ENCODE data around the gene ATP10A. TPM values are rescaled to one million over a fixed set of nuclear protein-coding genes. Genes with fewer than 3 reads are reported as not detected.
"Not testable (repeated sequence)": the region's sequence is repeated elsewhere in the genome, so short reads cannot be mapped to it uniquely, and the experiment has no call there.

ATP10A gene
- total RNA-seq, 1 experiment from 2014 or later: not detected

DNA sequence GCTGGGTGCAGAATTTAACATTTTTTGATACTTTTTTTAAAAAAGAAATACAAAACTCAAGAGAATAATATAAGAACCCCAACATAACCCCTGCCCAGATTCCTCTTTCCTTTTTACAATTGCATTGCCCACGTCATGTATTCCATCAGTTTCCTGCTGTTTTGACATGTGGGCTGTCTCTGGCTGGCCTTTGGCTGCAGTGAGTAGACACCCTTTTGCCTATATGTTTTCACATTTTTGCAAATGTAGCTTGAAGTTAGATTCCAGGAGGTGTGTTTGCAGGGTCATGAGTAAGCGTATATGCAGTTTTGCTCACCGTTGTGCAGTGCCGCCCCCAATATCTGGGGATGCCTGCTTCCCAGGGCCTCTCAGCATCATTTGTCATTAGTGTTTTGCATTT is 28.0 kb upstream of the ATP10A start:
- Histone ChIP-seq H4K20me1 (ENCODE audit: insufficient read depth, low read depth, low read length) (no peaks in the 10 kb centered on the region), H3K27me3 (ENCODE audit: low read length) (no peaks in the 10 kb centered on the region), H3K79me2 (ENCODE audit: low read length) (no peaks in the 10 kb centered on the region), H3K9me2 (replicated peaks; ENCODE audit: insufficient read depth, low read length) (no peaks in the 10 kb centered on the region), H3K9ac (ENCODE audit: low read length) (no peak overlapping the region), H2AFZ (ENCODE audit: low read length) (no peak overlapping the region), H3K36me3 (ENCODE audit: insufficient read depth, low read length) (no peaks in the 10 kb centered on the region), H3K4me2 (ENCODE audit: low read depth, low read length, poor library complexity, severe bottlenecking) (no peak overlapping the region), H3K27ac (ENCODE audit: low read length) (no peak overlapping the region), H3K9me3 (ENCODE audit: low read length) (peaks cover 38% of the 10 kb centered on the region), H3K4me3 (ENCODE audit: low read length) (no peak overlapping the region), H3K4me1 (ENCODE audit: low read length) (no peaks in the 10 kb centered on the region)
- no peak for DNase-seq

DNA sequence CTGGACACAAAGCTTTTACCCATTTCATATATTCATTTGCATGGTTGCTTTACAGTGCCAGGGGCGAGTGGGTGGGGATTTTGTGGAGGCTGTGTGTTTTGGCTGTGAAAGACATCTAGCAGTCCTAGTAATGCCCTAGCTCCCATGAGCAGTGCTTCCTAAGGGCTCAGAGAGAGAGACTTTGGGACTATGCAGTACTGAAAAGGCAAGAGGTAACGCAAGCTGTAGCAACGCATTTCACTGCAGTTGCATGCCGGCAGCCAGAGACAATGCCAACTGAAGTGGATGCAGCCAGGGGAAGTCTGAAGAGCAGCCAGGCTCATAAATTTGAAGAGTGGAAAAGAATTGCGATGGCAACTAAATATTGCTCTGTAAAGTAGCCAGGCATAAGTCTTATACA is 27.4 kb upstream of the ATP10A start:
- Histone ChIP-seq H3K9ac (ENCODE audit: low read length) (no peak overlapping the region), H3K27me3 (ENCODE audit: low read length) (no peaks in the 10 kb centered on the region), H2AFZ (ENCODE audit: low read length) (no peak overlapping the region), H3K36me3 (ENCODE audit: insufficient read depth, low read length) (no peaks in the 10 kb centered on the region), H3K9me2 (replicated peaks; ENCODE audit: insufficient read depth, low read length) (no peaks in the 10 kb centered on the region), H3K4me2 (ENCODE audit: low read depth, low read length, poor library complexity, severe bottlenecking) (no peak overlapping the region), H3K9me3 (ENCODE audit: low read length) (peaks cover 40% of the 10 kb centered on the region), H3K27ac (ENCODE audit: low read length) (no peak overlapping the region), H4K20me1 (ENCODE audit: insufficient read depth, low read depth, low read length) (no peaks in the 10 kb centered on the region), H3K4me3 (ENCODE audit: low read length) (no peak overlapping the region), H3K79me2 (ENCODE audit: low read length) (no peaks in the 10 kb centered on the region), H3K4me1 (ENCODE audit: low read length) (no peaks in the 10 kb centered on the region)
- DNase-seq: no peak

DNA sequence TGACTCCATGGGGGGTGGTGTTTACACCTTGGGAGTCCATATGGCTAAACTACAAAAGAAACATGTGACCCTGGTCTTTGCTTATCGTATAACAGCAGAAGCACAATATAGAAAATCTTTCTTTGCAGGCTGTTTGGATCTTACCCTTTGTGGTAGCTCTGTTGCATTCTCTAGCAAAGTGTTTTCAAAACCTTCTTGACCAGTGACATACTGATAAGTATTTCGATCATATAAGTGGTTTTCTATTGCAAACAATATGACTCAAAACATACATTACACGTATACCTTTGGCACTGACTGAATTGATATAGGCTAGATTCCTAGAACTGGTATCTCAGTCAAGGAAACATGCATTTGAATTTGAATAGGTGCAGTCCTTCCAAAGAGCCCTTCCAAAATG is 24.7 kb upstream of the ATP10A start:
- H3K9ac ChIP-seq (ENCODE audit: low read length): no peak overlapping the region
- no peak overlapping the region for H3K27ac ChIP-seq (ENCODE audit: low read length)
- H3K4me3 ChIP-seq (ENCODE audit: low read length): no peak overlapping the region
- H3K4me1 ChIP-seq (ENCODE audit: low read length): no peaks in the 10 kb centered on the region
- no peaks in the 10 kb centered on the region for H4K20me1 ChIP-seq (ENCODE audit: insufficient read depth, low read depth, low read length)
- H3K27me3 ChIP-seq (ENCODE audit: low read length): no peaks in the 10 kb centered on the region
- DNase-seq: no peak
- peaks cover 34% of the 10 kb centered on the region for H3K9me3 ChIP-seq (ENCODE audit: low read length)
- no peaks in the 10 kb centered on the region for H3K79me2 ChIP-seq (ENCODE audit: low read length)
- no peaks in the 10 kb centered on the region for H3K36me3 ChIP-seq (ENCODE audit: insufficient read depth, low read length)
- no peaks in the 10 kb centered on the region for H3K9me2 ChIP-seq (replicated peaks; ENCODE audit: insufficient read depth, low read length)
- no peak overlapping the region for H3K4me2 ChIP-seq (ENCODE audit: low read depth, low read length, poor library complexity, severe bottlenecking)
- no peak overlapping the region for H2AFZ ChIP-seq (ENCODE audit: low read length)

DNA sequence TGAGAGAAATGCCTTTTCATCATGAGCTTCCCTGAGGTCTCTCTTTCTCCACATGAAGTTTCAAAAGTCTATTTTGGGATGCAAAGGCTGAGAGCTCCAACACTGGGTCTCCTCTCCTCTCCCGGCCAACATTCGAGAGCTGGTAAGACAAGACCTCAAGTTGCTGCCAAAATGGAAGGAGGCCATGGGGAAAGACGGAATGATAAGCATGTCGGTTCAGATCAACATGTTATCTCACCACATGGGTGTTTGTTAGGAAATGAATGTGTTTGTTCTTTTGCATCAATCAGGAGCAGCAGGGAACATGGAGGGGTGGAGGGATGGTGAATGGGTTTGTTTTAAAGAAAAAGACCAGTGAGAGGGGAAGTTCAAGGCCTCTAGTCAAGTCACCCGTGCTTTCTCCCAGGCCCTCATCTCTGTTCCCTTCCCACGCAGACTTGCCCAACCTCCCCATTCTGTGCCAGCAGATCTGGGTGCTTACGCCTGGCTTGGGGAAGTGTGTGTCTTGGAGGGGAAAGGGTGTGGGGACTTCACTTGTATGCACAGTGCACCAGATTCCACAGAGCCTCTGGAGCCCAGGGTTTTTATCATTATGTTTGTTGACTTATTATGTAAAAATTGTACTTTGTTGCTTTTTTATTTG is 23.5 kb upstream of the ATP10A start:
- H3K27ac ChIP-seq (ENCODE audit: low read length): no peak overlapping the region
- no peak overlapping the region for H3K4me3 ChIP-seq (ENCODE audit: low read length)
- H3K4me1 ChIP-seq (ENCODE audit: low read length): no peaks in the 10 kb centered on the region
- no peaks in the 10 kb centered on the region for H3K79me2 ChIP-seq (ENCODE audit: low read length)
- no peaks in the 10 kb centered on the region for H3K27me3 ChIP-seq (ENCODE audit: low read length)
- no peak for DNase-seq
- H4K20me1 ChIP-seq (ENCODE audit: insufficient read depth, low read depth, low read length): no peaks in the 10 kb centered on the region
- H3K9me3 ChIP-seq (ENCODE audit: low read length): peaks cover 28% of the 10 kb centered on the region
- no peak overlapping the region for H3K9ac ChIP-seq (ENCODE audit: low read length)
- no peak overlapping the region for H2AFZ ChIP-seq (ENCODE audit: low read length)
- H3K4me2 ChIP-seq (ENCODE audit: low read depth, low read length, poor library complexity, severe bottlenecking): no peak overlapping the region
- no peaks in the 10 kb centered on the region for H3K9me2 ChIP-seq (replicated peaks; ENCODE audit: insufficient read depth, low read length)
- H3K36me3 ChIP-seq (ENCODE audit: insufficient read depth, low read length): no peaks in the 10 kb centered on the region

DNA sequence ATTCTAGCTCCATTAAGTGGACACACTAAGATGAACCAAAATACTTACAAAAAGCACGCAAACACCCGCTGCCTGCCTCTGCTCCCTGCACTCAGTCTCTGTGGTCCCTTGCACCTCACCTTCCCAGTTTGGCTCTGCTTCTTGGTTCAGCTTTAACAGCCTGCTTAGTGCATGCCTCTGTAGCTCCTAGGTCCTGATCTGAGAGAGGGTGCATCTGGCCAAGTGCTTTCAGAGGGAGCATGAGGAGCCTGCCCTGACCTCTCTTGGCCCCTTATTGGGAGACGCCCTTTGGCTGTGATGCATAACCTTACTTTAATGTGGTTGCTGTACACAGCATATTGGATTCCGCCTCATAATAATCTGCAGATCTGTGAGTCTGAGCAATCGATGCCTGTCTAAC is 21.2 kb upstream of the ATP10A start:
- H2AFZ ChIP-seq (ENCODE audit: low read length): no peak overlapping the region
- H4K20me1 ChIP-seq (ENCODE audit: insufficient read depth, low read depth, low read length): no peaks in the 10 kb centered on the region
- no peaks in the 10 kb centered on the region for H3K36me3 ChIP-seq (ENCODE audit: insufficient read depth, low read length)
- no peak overlapping the region for H3K4me2 ChIP-seq (ENCODE audit: low read depth, low read length, poor library complexity, severe bottlenecking)
- peaks cover 21% of the 10 kb centered on the region for H3K9me3 ChIP-seq (ENCODE audit: low read length)
- H3K27ac ChIP-seq (ENCODE audit: low read length): no peak overlapping the region
- H3K9me2 ChIP-seq (replicated peaks; ENCODE audit: insufficient read depth, low read length): no peaks in the 10 kb centered on the region
- no peaks in the 10 kb centered on the region for H3K27me3 ChIP-seq (ENCODE audit: low read length)
- H3K79me2 ChIP-seq (ENCODE audit: low read length): no peaks in the 10 kb centered on the region
- H3K9ac ChIP-seq (ENCODE audit: low read length): no peak overlapping the region
- no peak for DNase-seq
- H3K4me3 ChIP-seq (ENCODE audit: low read length): no peak overlapping the region
- no peaks in the 10 kb centered on the region for H3K4me1 ChIP-seq (ENCODE audit: low read length)

DNA sequence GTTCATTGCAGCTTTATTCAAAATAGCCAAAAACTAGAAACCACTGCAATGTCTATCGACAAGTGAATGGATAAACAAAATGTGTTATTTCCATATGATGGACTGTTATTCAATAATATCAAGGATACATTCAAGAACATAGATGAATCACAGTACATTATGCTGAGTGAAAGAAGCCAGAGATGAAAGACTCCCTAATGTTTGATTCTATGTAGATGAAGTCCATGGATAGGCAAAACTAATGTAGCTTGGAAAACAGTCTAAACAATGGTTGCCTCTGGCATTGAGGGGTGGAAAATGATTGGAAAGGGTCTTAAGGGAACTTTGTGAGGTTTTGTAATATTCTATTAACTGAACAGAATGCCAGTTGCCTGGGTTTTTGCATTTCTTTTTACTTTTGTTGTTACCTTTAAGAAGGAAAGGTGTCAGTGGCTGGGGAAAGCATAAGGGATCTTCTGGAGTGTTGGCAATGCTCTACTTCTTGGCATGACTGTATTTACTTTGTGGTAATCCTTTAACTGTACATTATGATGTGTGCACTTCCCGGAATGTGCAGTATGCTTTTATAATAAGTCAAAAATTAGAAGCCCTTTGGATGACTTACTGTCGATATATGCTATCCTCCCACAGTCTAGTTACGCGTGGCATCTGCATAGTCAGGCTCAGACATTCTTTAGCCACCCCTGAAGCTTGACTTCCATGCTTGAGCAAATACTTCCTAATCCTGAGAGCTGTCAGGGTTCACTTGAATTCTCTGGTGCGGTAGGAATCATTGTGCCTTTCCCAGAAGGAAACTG is 20.5 kb upstream of the ATP10A start:
- no peak for DNase-seq
- Histone ChIP-seq H3K79me2 (ENCODE audit: low read length) (no peaks in the 10 kb centered on the region), H3K4me3 (ENCODE audit: low read length) (no peak overlapping the region), H3K36me3 (ENCODE audit: insufficient read depth, low read length) (no peaks in the 10 kb centered on the region), H2AFZ (ENCODE audit: low read length) (no peak overlapping the region), H3K4me1 (ENCODE audit: low read length) (no peaks in the 10 kb centered on the region), H4K20me1 (ENCODE audit: insufficient read depth, low read depth, low read length) (no peaks in the 10 kb centered on the region), H3K9me3 (ENCODE audit: low read length) (peaks cover 18% of the 10 kb centered on the region), H3K9me2 (replicated peaks; ENCODE audit: insufficient read depth, low read length) (no peaks in the 10 kb centered on the region), H3K4me2 (ENCODE audit: low read depth, low read length, poor library complexity, severe bottlenecking) (no peak overlapping the region), H3K9ac (ENCODE audit: low read length) (no peak overlapping the region), H3K27me3 (ENCODE audit: low read length) (no peaks in the 10 kb centered on the region), H3K27ac (ENCODE audit: low read length) (no peak overlapping the region)

DNA sequence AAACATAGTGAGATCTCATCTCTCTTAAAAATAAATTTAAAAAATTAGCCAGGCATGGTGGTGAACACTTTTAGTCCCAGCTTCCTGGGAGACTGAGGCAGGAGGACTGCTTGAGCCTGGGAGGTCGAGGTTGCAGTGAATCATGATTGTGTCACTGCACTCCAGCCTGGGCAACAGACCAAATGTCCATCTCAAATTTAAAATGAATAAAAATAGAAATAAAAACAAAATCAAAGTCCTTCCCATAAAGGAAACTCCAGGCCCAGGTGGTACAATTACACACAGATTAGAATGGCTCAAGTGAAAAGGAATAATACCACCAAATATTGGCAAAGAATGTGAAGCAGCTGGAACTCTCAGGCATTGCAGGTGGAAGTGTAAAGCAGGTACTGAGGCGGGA is 19.3 kb upstream of the ATP10A start:
- peaks cover 12% of the 10 kb centered on the region for H3K9me3 ChIP-seq (ENCODE audit: low read length)
- H3K36me3 ChIP-seq (ENCODE audit: insufficient read depth, low read length): no peaks in the 10 kb centered on the region
- no peak overlapping the region for H2AFZ ChIP-seq (ENCODE audit: low read length)
- H3K27ac ChIP-seq (ENCODE audit: low read length): no peak overlapping the region
- H3K79me2 ChIP-seq (ENCODE audit: low read length): no peaks in the 10 kb centered on the region
- H4K20me1 ChIP-seq (ENCODE audit: insufficient read depth, low read depth, low read length): no peaks in the 10 kb centered on the region
- no peak for DNase-seq
- no peaks in the 10 kb centered on the region for H3K4me1 ChIP-seq (ENCODE audit: low read length)
- H3K4me2 ChIP-seq (ENCODE audit: low read depth, low read length, poor library complexity, severe bottlenecking): no peak overlapping the region
- H3K9ac ChIP-seq (ENCODE audit: low read length): no peak overlapping the region
- no peak overlapping the region for H3K4me3 ChIP-seq (ENCODE audit: low read length)
- no peaks in the 10 kb centered on the region for H3K9me2 ChIP-seq (replicated peaks; ENCODE audit: insufficient read depth, low read length)
- no peaks in the 10 kb centered on the region for H3K27me3 ChIP-seq (ENCODE audit: low read length)

DNA sequence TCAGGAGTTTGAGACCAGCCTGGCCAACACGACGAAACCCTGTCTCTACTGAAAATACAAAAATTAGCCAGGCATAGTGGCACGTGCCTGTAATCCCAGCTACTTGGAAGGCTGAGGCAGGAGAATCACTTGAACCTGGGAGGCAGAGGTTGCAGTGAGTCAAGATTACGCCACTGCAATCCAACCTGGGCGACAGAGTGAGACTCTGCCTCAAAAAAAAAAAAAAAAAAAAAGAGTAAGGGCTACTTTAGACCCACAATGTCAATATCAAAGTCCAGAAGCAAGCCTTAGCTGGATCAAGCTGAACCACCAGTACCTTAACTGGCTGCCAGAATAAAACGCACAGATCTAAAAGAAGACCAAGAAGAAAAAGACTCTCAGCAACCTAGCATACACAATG is 17.8 kb upstream of the ATP10A start:
- not testable (repeated sequence) for H3K4me3 ChIP-seq (ENCODE audit: low read length); H2AFZ ChIP-seq (ENCODE audit: low read length); H3K9ac ChIP-seq (ENCODE audit: low read length); H3K79me2 ChIP-seq (ENCODE audit: low read length); H3K27ac ChIP-seq (ENCODE audit: low read length); H3K4me2 ChIP-seq (ENCODE audit: low read depth, low read length, poor library complexity, severe bottlenecking); H3K27me3 ChIP-seq (ENCODE audit: low read length); H3K9me2 ChIP-seq (replicated peaks; ENCODE audit: insufficient read depth, low read length); H4K20me1 ChIP-seq (ENCODE audit: insufficient read depth, low read depth, low read length); DNase-seq; H3K4me1 ChIP-seq (ENCODE audit: low read length); H3K36me3 ChIP-seq (ENCODE audit: insufficient read depth, low read length)
- H3K9me3 ChIP-seq (ENCODE audit: low read length): peaks cover 19% of the 10 kb centered on the region

Data from Karpas-422 (cell line).